ENCODE data around the gene PAOX.

DNA sequence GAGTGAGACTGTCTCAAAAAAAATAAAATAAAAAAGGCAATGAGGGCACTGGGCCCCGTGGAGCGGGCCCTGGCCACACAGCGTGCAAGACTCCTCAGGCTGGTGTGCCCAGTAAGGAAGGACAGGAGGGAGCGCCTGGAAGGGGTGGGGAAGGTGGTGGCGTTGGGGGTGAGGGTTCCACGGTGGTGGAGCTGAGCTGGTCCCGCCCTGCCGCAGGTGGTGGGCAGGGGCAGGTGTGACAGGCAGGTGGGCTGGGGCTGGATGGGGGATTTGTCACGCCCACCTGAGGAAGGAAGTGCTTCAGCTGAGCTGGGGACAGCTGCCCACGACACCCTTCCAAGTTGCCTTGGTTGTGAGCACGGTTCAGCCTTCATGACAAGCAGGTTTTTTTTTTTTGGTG is 32.6 kb upstream of the PAOX start:
- no peak for TF ChIP-seq POU2F2 (IDR thresholded peaks at IDR 0.05; ENCODE audit: low read depth, low read length)
- no peak for TF ChIP-seq POLR2AphosphoS5 (IDR thresholded peaks at IDR 0.05; ENCODE audit: low read depth, low read length)
- TF ChIP-seq POLR2A (IDR thresholded peaks at IDR 0.05; ENCODE audit: low read depth, low read length) = no peak
- no peak for TF ChIP-seq TAF1 (IDR thresholded peaks at IDR 0.05; ENCODE audit: low read depth, low read length)
- TF ChIP-seq SPI1 (IDR thresholded peaks at IDR 0.05; ENCODE audit: low read depth, low read length) = no peak
